DOHH2 (cell line): ENCODE measurements around the gene HIBCH.
A peak's percentile ranks its signal among the peaks of the same experiment; 100 is the strongest.

Experiments used
- H3F3A ChIP-seq: fragments of 200-600 bp; sonication (generic), shearing (Covaris generic); 2 replicates; pipeline ENCODE4 v1.6.0; 2016; ENCODE audit warnings: antibody characterized with exemption, mild to moderate bottlenecking; ENCODE audit not compliant: control insufficient read depth, insufficient read depth
- H3K27ac ChIP-seq: fragments of 200-600 bp; sonication (generic); 2 replicates; pipeline ENCODE4 v1.5.1; 2014; ENCODE audit warnings: low read depth, mild to moderate bottlenecking, low read length, moderate library complexity
- H3K27me3 ChIP-seq: fragments of 200-600 bp; sonication (generic); 2 replicates; pipeline ENCODE4 v1.6.1; 2014; ENCODE audit warnings: mild to moderate bottlenecking, low read length, mixed read lengths; ENCODE audit not compliant: control insufficient read depth
- H3K36me3 ChIP-seq: fragments of 200-600 bp; sonication (generic); 2 replicates; pipeline ENCODE4 v1.6.1; 2014; ENCODE audit warnings: mild to moderate bottlenecking, low read length, moderate library complexity, mixed read lengths; ENCODE audit not compliant: control insufficient read depth
- H3K4me1 ChIP-seq: fragments of 200-600 bp; sonication (generic); 2 replicates; pipeline ENCODE4 v1.6.1; 2014; ENCODE audit warnings: mild to moderate bottlenecking, low read length, mixed read lengths; ENCODE audit not compliant: control insufficient read depth
- H3K4me2 ChIP-seq: fragments of 200-600 bp; sonication (generic); 2 replicates; pipeline ENCODE4 v1.6.0; 2014; ENCODE audit warnings: mild to moderate bottlenecking, low read length, moderate library complexity
- H3K4me3 ChIP-seq: fragments of 200-600 bp; sonication (generic); 2 replicates; pipeline ENCODE4 v1.5.1; 2014; ENCODE audit warnings: mild to moderate bottlenecking, low read length, mixed read lengths
- H3K79me2 ChIP-seq: fragments of 200-600 bp; sonication (generic); 2 replicates; pipeline ENCODE4 v1.6.1; 2014; ENCODE audit warnings: mild to moderate bottlenecking, low read length, mixed read lengths; ENCODE audit not compliant: control insufficient read depth
- H3K9me2 ChIP-seq: fragments of 200-600 bp; sonication (generic); replicated peaks from 2 replicates; pipeline ENCODE4 v1.6.1; 2014; ENCODE audit warnings: mild to moderate bottlenecking, low read length, mixed read lengths; ENCODE audit not compliant: control insufficient read depth
- H3K9me3 ChIP-seq: fragments of 200-600 bp; sonication (generic); 2 replicates; pipeline ENCODE4 v1.6.1; 2014; ENCODE audit warnings: antibody characterized with exemption, low read length, mixed read lengths; ENCODE audit not compliant: control insufficient read depth, insufficient read depth
- H4K20me1 ChIP-seq: fragments of 200-600 bp; sonication (generic); 2 replicates; pipeline ENCODE4 v1.6.0; 2014; ENCODE audit warnings: low read depth, mild to moderate bottlenecking, antibody characterized with exemption, low read length, moderate library complexity; ENCODE audit not compliant: control insufficient read depth, insufficient read depth
- EZH2phosphoT487 ChIP-seq: fragments of 200-600 bp; sonication (generic); IDR thresholded peaks from 2 replicates; pipeline ENCODE4 v1.6.1; 2017; ENCODE audit warnings: borderline replicate concordance, mild to moderate bottlenecking, antibody characterized with exemption, low read length, moderate library complexity, mixed read lengths
- TF ChIP-seq, protein P1 (sequence below): fragments of 200-600 bp; sonication (generic); IDR thresholded peaks from one replicate; pipeline ENCODE4 v1.5.1; 2014; ENCODE audit warnings: antibody characterized with exemption, mild to moderate bottlenecking, low read depth, low read length; ENCODE audit not compliant: poor library complexity, severe bottlenecking

The HIBCH gene

GRCh38 chr2:190344276-190344827 lies 24.7 kb upstream of the HIBCH start:
- no peaks in the 10 kb centered on the region for H3K9me2 ChIP-seq
- H4K20me1 ChIP-seq = no peaks in the 10 kb centered on the region
- H3K79me2 ChIP-seq = no peaks in the 10 kb centered on the region
- peak overlapping the region; percentile 94 for H3K4me2 ChIP-seq
- H3K4me3 ChIP-seq = peak overlapping the region; percentile 82
- peaks cover 4% of the 10 kb centered on the region for H3F3A ChIP-seq
- H3K9me3 ChIP-seq = no peaks in the 10 kb centered on the region
- H3K4me1 ChIP-seq = peaks cover 29% of the 10 kb centered on the region
- H3K27me3 ChIP-seq = no peaks in the 10 kb centered on the region
- no peak overlapping the region for H3K27ac ChIP-seq
- TF ChIP-seq, protein P1, sequence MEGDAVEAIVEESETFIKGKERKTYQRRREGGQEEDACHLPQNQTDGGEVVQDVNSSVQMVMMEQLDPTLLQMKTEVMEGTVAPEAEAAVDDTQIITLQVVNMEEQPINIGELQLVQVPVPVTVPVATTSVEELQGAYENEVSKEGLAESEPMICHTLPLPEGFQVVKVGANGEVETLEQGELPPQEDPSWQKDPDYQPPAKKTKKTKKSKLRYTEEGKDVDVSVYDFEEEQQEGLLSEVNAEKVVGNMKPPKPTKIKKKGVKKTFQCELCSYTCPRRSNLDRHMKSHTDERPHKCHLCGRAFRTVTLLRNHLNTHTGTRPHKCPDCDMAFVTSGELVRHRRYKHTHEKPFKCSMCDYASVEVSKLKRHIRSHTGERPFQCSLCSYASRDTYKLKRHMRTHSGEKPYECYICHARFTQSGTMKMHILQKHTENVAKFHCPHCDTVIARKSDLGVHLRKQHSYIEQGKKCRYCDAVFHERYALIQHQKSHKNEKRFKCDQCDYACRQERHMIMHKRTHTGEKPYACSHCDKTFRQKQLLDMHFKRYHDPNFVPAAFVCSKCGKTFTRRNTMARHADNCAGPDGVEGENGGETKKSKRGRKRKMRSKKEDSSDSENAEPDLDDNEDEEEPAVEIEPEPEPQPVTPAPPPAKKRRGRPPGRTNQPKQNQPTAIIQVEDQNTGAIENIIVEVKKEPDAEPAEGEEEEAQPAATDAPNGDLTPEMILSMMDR = peak; percentile 57
- no peak for TF ChIP-seq EZH2phosphoT487
- H3K36me3 ChIP-seq = no peaks in the 10 kb centered on the region

GRCh38 chr2:190343536-190344275 lies 24.1 kb upstream of the HIBCH start, which contains the start of gene INPP1:
TSS of gene INPP1 (plus strand) at chr2:190343589. CDS start at chr2:190360103, 16,514 bp downstream.
- TF ChIP-seq, protein P1 = no peak
- no peak for TF ChIP-seq EZH2phosphoT487
- no peaks in the 10 kb centered on the region for H4K20me1 ChIP-seq
- H3K4me1 ChIP-seq = peaks cover 29% of the 10 kb centered on the region
- H3K4me3 ChIP-seq = peak within 1 kb of the TSS; percentile 82
- peak within 1 kb of the TSS; percentile 94 for H3K4me2 ChIP-seq
- H3K27me3 ChIP-seq = no peaks in the 10 kb centered on the region
- H3F3A ChIP-seq = peaks cover 4% of the 10 kb centered on the region
- H3K36me3 ChIP-seq = no peaks in the 10 kb centered on the region
- H3K9me3 ChIP-seq = no peaks in the 10 kb centered on the region
- no peaks in the 10 kb centered on the region for H3K79me2 ChIP-seq
- no peak within 1 kb of the TSS for H3K27ac ChIP-seq
- no peaks in the 10 kb centered on the region for H3K9me2 ChIP-seq

- peak overlapping the region; percentile 94 for H3K4me2 ChIP-seq
- peaks cover 4% of the 10 kb centered on the region for H3F3A ChIP-seq
- no peak overlapping the region for H3K27ac ChIP-seq
- no peaks in the 10 kb centered on the region for H3K9me2 ChIP-seq
- H3K4me1 ChIP-seq = peaks cover 29% of the 10 kb centered on the region
- no peaks in the 10 kb centered on the region for H3K79me2 ChIP-seq
- H4K20me1 ChIP-seq = no peaks in the 10 kb centered on the region
- H3K36me3 ChIP-seq = no peaks in the 10 kb centered on the region
- no peaks in the 10 kb centered on the region for H3K9me3 ChIP-seq
- H3K4me3 ChIP-seq = peak overlapping the region; percentile 82
- H3K27me3 ChIP-seq = no peaks in the 10 kb centered on the region
- TF ChIP-seq, protein P1 = no peak
- TF ChIP-seq EZH2phosphoT487 = no peak
Observed at GRCh38 chr2:190343089-190343535, 23.5 kb upstream of the HIBCH start.
